ENCODE results near the gene GTF2A2.

The GTF2A2 gene

DNA sequence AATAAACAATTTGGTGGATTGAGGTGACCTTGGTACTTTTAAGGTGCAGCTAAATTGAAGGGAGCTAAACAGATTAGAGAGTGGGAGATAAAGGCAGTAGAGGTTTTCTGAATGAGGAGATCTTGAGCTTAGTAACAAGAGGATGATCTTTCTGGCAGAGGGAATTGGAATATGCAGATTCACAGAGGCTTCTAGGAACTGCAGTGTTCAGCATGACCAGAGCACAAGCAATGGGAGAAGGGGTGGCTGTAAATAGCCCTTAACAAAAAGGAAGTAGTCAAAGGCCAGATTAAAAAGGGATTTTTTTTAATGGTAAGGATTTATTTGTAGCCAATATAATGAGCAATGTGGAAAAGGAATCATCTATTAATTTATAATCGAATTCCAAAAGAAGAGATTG, 37.5 kb upstream of the GTF2A2 start:
- H2AFZ ChIP-seq (ENCODE audit: low read depth, low read length, severe bottlenecking): no peak overlapping the region
- TF ChIP-seq, protein P1, sequence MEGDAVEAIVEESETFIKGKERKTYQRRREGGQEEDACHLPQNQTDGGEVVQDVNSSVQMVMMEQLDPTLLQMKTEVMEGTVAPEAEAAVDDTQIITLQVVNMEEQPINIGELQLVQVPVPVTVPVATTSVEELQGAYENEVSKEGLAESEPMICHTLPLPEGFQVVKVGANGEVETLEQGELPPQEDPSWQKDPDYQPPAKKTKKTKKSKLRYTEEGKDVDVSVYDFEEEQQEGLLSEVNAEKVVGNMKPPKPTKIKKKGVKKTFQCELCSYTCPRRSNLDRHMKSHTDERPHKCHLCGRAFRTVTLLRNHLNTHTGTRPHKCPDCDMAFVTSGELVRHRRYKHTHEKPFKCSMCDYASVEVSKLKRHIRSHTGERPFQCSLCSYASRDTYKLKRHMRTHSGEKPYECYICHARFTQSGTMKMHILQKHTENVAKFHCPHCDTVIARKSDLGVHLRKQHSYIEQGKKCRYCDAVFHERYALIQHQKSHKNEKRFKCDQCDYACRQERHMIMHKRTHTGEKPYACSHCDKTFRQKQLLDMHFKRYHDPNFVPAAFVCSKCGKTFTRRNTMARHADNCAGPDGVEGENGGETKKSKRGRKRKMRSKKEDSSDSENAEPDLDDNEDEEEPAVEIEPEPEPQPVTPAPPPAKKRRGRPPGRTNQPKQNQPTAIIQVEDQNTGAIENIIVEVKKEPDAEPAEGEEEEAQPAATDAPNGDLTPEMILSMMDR (IDR thresholded peaks at IDR 0.05; ENCODE audit: insufficient read depth, low read length, poor library complexity, severe bottlenecking): no peak
- TF ChIP-seq EZH2phosphoT487 (conservative IDR thresholded peaks at IDR 0.05; ENCODE audit: low read length): no peak
- H3K27me3 ChIP-seq (ENCODE audit: low read length): no peaks in the 10 kb centered on the region
- H3K4me3 ChIP-seq (ENCODE audit: insufficient read depth, low read length, poor library complexity, severe bottlenecking): no peak overlapping the region
- H3K9ac ChIP-seq (ENCODE audit: low read length): no peak overlapping the region
- no peaks in the 10 kb centered on the region for H3K9me2 ChIP-seq (replicated peaks; ENCODE audit: insufficient read depth, low read length)
- peaks cover 17% of the 10 kb centered on the region for H3F3A ChIP-seq (ENCODE audit: insufficient read depth)
- no peak overlapping the region for H3K27ac ChIP-seq (ENCODE audit: low read depth, low read length)
- H4K20me1 ChIP-seq (ENCODE audit: low read depth, low read length): no peaks in the 10 kb centered on the region
- no peaks in the 10 kb centered on the region for H3K36me3 ChIP-seq (ENCODE audit: low read length)
- no peaks in the 10 kb centered on the region for H3K9me3 ChIP-seq (ENCODE audit: insufficient read depth, low read length)
- H3K79me2 ChIP-seq (ENCODE audit: insufficient read depth, low read length): no peaks in the 10 kb centered on the region
- no peak overlapping the region for H3K4me2 ChIP-seq (ENCODE audit: low read depth, low read length, poor library complexity, severe bottlenecking)

DNA sequence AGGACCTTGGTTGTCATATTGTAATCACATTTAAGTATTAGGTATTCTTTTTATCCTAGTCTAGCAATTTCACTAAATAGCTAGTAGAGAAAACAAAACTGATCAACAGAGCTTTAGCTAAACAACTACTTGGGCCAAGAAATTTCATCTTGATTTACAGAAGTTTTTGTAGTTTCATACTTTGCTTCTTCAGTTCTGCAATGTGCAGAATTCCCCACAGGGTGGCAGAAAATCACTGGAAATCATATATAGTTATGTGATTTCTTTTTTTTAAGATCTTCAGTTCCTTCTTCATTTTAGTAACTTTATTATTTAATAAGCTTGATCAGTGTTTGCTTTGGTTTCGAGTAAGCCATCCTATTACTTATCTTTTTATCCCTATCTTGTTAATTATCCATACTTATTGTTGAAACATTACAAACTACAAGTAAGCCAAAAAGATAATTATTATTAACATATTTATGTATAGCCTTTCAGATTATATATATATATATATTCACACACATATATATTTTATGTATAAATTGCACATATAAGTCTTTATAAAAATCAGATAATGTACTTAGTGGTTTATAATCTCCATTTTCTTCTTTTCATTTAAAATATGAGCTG, 34.0 kb upstream of the GTF2A2 start:
- no peaks in the 10 kb centered on the region for H3K9me3 ChIP-seq (ENCODE audit: insufficient read depth, low read length)
- no peak overlapping the region for H3K9ac ChIP-seq (ENCODE audit: low read length)
- no peaks in the 10 kb centered on the region; the same call in 1 of the 2 replicates for H4K20me1 ChIP-seq (ENCODE audit: low read depth, low read length)
- no peak overlapping the region for H3K27ac ChIP-seq (ENCODE audit: low read depth, low read length)
- H3K27me3 ChIP-seq (ENCODE audit: low read length): no peaks in the 10 kb centered on the region
- H3F3A ChIP-seq (ENCODE audit: insufficient read depth): peaks cover 38% of the 10 kb centered on the region
- H3K4me2 ChIP-seq (ENCODE audit: low read depth, low read length, poor library complexity, severe bottlenecking): no peak overlapping the region
- no peak for TF ChIP-seq EZH2phosphoT487 (conservative IDR thresholded peaks at IDR 0.05; ENCODE audit: low read length)
- TF ChIP-seq, protein P1 (IDR thresholded peaks at IDR 0.05; ENCODE audit: insufficient read depth, low read length, poor library complexity, severe bottlenecking): peak; percentile 57
- H2AFZ ChIP-seq (ENCODE audit: low read depth, low read length, severe bottlenecking): no peak overlapping the region
- no peaks in the 10 kb centered on the region for H3K9me2 ChIP-seq (replicated peaks; ENCODE audit: insufficient read depth, low read length)
- peaks cover 28% of the 10 kb centered on the region for H3K79me2 ChIP-seq (ENCODE audit: insufficient read depth, low read length)
- H3K4me3 ChIP-seq (ENCODE audit: insufficient read depth, low read length, poor library complexity, severe bottlenecking): no peak overlapping the region
- no peaks in the 10 kb centered on the region for H3K36me3 ChIP-seq (ENCODE audit: low read length)

DNA sequence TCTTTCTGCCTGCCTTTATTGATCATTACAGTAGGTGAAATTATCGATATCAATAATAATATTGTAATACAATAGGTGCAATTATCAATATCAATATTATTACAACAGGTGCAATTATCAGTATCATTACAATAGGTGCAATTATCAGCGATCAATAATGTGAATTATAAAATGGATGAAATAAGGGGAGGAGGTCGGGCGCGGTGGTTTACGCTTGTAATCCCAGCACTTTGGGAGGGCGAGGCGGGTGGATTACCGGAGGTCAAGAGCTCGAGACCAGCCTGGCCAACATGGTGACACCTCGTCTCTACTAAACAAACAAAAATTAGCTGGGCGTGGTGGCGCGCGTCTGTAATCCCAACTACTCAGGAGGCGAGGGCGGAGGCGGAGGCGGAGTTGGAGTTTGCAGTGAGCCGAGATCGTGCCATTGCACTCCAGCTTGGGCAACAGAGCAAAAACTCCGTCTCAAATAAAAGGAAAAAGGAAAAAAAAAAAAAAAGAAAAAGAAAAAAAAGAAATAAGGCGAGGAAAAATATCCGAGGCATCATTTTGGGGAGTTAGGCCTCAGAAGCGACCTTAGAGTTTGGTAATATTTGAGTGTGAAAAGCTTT, 32.4 kb upstream of the GTF2A2 start:
- peak overlapping the region; percentile 95 for H2AFZ ChIP-seq (ENCODE audit: low read depth, low read length, severe bottlenecking)
- H4K20me1 ChIP-seq (ENCODE audit: low read depth, low read length): peaks cover 10% of the 10 kb centered on the region
- H3K4me2 ChIP-seq (ENCODE audit: low read depth, low read length, poor library complexity, severe bottlenecking): peak overlapping the region; percentile 89
- H3K9ac ChIP-seq (ENCODE audit: low read length): peak overlapping the region; percentile 93
- peaks cover 38% of the 10 kb centered on the region for H3F3A ChIP-seq (ENCODE audit: insufficient read depth)
- H3K36me3 ChIP-seq (ENCODE audit: low read length): peaks cover 11% of the 10 kb centered on the region; the same call in 1 of the 2 replicates
- H3K79me2 ChIP-seq (ENCODE audit: insufficient read depth, low read length): peaks cover 44% of the 10 kb centered on the region
- H3K4me3 ChIP-seq (ENCODE audit: insufficient read depth, low read length, poor library complexity, severe bottlenecking): peak overlapping the region; percentile 92
- H3K27ac ChIP-seq (ENCODE audit: low read depth, low read length): peak overlapping the region; percentile 62
- H3K27me3 ChIP-seq (ENCODE audit: low read length): no peaks in the 10 kb centered on the region
- H3K9me2 ChIP-seq (replicated peaks; ENCODE audit: insufficient read depth, low read length): no peaks in the 10 kb centered on the region
- H3K9me3 ChIP-seq (ENCODE audit: insufficient read depth, low read length): no peaks in the 10 kb centered on the region
- TF ChIP-seq EZH2phosphoT487 (conservative IDR thresholded peaks at IDR 0.05; ENCODE audit: low read length): no peak
- TF ChIP-seq, protein P1 (IDR thresholded peaks at IDR 0.05; ENCODE audit: insufficient read depth, low read length, poor library complexity, severe bottlenecking): no peak
